Measurements from ENCODE around the gene COMMD3. TPM values are rescaled to one million over a fixed set of nuclear protein-coding genes. Genes with fewer than 3 reads are reported as not detected.

The COMMD3 gene
- total RNA-seq, 1 experiment from 2014 or later = 2.6 TPM

DNA sequence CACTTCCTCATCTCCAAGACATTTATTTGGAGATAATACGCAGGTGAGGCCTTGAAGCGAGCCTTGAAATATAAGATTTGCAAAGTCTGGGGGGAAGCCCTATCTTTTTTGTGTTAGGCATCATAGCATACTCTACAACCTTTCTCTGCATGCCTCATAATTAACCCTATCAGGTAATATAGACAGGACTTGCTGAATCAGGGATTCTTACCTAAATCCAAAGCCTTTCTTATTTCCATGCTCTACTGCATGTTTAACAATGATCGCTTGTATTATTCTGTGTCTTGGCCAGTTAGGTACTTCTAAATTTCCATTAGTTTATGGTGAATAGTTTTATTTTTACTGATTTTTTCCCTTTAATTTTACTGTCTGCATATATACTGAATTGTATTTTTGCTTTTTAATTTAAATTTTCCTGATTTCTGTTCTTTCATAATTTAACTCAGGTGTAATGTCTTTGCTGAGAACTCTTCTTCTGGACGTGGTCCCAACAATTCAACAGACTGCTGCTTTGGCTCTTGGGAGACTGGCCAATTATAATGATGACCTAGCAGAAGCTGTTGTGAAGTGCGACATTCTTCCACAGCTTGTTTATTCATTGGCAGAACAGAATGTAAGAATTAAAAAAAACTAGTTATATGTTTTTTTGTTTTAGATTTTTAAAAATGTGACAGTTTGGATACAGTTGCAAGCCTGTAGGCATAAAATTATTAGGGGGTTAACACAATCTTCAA lies 48.4 kb downstream of the COMMD3 start (continued):
- TF ChIP-seq, protein P1, sequence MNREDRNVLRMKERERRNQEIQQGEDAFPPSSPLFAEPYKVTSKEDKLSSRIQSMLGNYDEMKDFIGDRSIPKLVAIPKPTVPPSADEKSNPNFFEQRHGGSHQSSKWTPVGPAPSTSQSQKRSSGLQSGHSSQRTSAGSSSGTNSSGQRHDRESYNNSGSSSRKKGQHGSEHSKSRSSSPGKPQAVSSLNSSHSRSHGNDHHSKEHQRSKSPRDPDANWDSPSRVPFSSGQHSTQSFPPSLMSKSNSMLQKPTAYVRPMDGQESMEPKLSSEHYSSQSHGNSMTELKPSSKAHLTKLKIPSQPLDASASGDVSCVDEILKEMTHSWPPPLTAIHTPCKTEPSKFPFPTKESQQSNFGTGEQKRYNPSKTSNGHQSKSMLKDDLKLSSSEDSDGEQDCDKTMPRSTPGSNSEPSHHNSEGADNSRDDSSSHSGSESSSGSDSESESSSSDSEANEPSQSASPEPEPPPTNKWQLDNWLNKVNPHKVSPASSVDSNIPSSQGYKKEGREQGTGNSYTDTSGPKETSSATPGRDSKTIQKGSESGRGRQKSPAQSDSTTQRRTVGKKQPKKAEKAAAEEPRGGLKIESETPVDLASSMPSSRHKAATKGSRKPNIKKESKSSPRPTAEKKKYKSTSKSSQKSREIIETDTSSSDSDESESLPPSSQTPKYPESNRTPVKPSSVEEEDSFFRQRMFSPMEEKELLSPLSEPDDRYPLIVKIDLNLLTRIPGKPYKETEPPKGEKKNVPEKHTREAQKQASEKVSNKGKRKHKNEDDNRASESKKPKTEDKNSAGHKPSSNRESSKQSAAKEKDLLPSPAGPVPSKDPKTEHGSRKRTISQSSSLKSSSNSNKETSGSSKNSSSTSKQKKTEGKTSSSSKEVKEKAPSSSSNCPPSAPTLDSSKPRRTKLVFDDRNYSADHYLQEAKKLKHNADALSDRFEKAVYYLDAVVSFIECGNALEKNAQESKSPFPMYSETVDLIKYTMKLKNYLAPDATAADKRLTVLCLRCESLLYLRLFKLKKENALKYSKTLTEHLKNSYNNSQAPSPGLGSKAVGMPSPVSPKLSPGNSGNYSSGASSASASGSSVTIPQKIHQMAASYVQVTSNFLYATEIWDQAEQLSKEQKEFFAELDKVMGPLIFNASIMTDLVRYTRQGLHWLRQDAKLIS (CRISPR knock-in tag; IDR thresholded peaks at IDR 0.05; ENCODE audit: borderline replicate concordance) = no peak
- TF ChIP-seq TEAD4 (CRISPR knock-in tag; IDR thresholded peaks at IDR 0.05) = no peak

DNA sequence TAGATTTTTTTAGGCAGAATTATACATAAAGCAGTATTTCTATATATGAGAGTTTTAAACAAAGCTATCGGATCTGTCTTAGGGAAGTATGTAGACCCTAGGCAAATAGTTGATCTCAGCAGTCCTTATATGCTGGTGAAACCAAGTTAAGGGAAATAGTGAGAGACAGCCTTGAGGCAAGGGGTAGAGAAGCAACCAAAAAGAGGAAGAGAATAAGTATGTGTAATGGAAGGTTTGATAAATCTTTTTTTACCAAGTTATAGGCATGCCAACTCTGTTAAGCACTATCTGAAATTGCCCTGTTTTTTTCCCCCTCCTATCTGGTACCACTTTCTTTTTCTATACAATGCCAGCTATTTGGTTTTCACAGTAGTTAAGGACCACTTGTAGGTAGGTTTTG lies 49.0 kb downstream of the COMMD3 start:
- CTCF ChIA-PET = no interaction called here

DNA sequence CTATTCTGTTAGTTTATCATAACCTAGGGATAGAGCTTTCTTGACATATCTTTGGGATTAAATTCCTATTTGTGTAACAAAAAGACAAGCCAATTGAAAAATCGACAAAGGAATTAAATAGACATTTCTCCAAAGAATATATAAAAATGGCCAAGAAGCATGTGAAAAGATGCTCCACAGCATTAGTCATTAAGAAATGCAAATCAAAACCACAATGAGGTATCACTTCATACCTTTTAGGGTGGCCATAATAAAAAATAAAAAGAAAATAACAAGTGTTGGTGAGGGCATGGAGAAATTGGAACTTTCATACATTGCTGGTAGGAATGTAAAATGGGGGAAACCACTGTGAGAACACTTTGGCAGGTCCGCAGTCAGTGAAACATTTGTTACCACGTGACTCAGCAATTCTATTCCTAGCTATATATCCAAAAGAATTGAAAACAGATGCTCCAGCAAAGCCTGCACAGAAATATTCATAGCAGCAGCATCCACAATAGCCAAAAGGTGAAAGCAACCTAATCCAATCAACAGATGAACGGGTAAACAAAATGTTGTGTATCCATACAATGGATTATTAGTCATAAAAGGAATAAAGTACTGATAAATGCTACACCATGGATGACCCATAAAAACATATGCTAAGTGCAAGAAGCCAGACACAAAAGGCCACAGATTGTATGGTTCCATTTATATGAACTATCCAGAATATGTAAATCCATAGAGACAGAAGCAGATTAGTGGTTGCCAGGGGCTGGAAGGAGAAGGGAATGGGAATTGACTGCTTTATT lies 49.7 kb downstream of the COMMD3 start:
- H3K27me3 Mint-ChIP-seq (ENCODE audit: low read depth) = no peaks in the 10 kb centered on the region
- H3K36me3 Mint-ChIP-seq = no peaks in the 10 kb centered on the region
- ATAC-seq (no peak), DNase-seq (ENCODE audit: low spot score) (no peak)
- H3K4me1 Mint-ChIP-seq = 0 out of 2 replicates have a peak, but pooled peaks cover under 1% of the 10 kb centered on the region
- ChIA-PET POLR2A (no interaction called here), CTCF (no interaction called here)
- H3K9me3 Mint-ChIP-seq = no peaks in the 10 kb centered on the region
- H3K27ac Mint-ChIP-seq = no peak overlapping the region
- TF ChIP-seq NFYB (CRISPR knock-in tag; conservative IDR thresholded peaks at IDR 0.05; ENCODE audit: low read depth) (no peak), KAT7 (CRISPR knock-in tag; IDR thresholded peaks at IDR 0.05; ENCODE audit: borderline replicate concordance) (no peak), NR2C2 (CRISPR knock-in tag; IDR thresholded peaks at IDR 0.05) (no peak), SP1 (CRISPR knock-in tag; conservative IDR thresholded peaks at IDR 0.05) (no peak)
- TF ChIP-seq, protein P2, sequence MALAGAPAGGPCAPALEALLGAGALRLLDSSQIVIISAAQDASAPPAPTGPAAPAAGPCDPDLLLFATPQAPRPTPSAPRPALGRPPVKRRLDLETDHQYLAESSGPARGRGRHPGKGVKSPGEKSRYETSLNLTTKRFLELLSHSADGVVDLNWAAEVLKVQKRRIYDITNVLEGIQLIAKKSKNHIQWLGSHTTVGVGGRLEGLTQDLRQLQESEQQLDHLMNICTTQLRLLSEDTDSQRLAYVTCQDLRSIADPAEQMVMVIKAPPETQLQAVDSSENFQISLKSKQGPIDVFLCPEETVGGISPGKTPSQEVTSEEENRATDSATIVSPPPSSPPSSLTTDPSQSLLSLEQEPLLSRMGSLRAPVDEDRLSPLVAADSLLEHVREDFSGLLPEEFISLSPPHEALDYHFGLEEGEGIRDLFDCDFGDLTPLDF (CRISPR knock-in tag; IDR thresholded peaks at IDR 0.05) = no peak
- H3K4me3 Mint-ChIP-seq = no peak overlapping the region

More for the DNA sequence above, 49.0 kb downstream of the COMMD3 start:
- ATAC-seq (no peak), DNase-seq (ENCODE audit: low spot score) (no peak)
- Mint-ChIP-seq H3K9me3 (no peaks in the 10 kb centered on the region), H3K4me3 (no peak overlapping the region), H3K36me3 (no peaks in the 10 kb centered on the region), H3K4me1 (0 out of 2 replicates have a peak, but pooled peaks cover 3% of the 10 kb centered on the region), H3K27ac (no peak overlapping the region), H3K27me3 (ENCODE audit: low read depth) (no peaks in the 10 kb centered on the region)
- TF ChIP-seq ZNF671 (CRISPR knock-in tag; IDR thresholded peaks at IDR 0.05) = no peak
- no peak for TF ChIP-seq ATF1 (CRISPR knock-in tag; IDR thresholded peaks at IDR 0.05)
- TF ChIP-seq CBFB (CRISPR knock-in tag; IDR thresholded peaks at IDR 0.05; ENCODE audit: low read depth) = no peak
- no peak for TF ChIP-seq MXD4 (CRISPR knock-in tag; IDR thresholded peaks at IDR 0.05; ENCODE audit: borderline replicate concordance)
- TF ChIP-seq FOXJ3 (CRISPR knock-in tag; IDR thresholded peaks at IDR 0.05; ENCODE audit: borderline replicate concordance) = no peak
- TF ChIP-seq, protein P3, sequence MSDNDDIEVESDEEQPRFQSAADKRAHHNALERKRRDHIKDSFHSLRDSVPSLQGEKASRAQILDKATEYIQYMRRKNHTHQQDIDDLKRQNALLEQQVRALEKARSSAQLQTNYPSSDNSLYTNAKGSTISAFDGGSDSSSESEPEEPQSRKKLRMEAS (CRISPR knock-in tag; IDR thresholded peaks at IDR 0.05) = no peak
- no peak for TF ChIP-seq JAZF1 (CRISPR knock-in tag; IDR thresholded peaks at IDR 0.05)
- no peak for TF ChIP-seq CREM (CRISPR knock-in tag; IDR thresholded peaks at IDR 0.05)
- TF ChIP-seq PRRX2 (CRISPR knock-in tag; IDR thresholded peaks at IDR 0.05) = no peak
- TF ChIP-seq, protein P4, sequence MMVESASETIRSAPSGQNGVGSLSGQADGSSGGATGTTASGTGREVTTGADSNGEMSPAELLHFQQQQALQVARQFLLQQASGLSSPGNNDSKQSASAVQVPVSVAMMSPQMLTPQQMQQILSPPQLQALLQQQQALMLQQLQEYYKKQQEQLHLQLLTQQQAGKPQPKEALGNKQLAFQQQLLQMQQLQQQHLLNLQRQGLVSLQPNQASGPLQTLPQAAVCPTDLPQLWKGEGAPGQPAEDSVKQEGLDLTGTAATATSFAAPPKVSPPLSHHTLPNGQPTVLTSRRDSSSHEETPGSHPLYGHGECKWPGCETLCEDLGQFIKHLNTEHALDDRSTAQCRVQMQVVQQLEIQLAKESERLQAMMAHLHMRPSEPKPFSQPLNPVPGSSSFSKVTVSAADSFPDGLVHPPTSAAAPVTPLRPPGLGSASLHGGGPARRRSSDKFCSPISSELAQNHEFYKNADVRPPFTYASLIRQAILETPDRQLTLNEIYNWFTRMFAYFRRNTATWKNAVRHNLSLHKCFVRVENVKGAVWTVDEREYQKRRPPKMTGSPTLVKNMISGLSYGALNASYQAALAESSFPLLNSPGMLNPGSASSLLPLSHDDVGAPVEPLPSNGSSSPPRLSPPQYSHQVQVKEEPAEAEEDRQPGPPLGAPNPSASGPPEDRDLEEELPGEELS (CRISPR knock-in tag; IDR thresholded peaks at IDR 0.05) = no peak
- no peak for TF ChIP-seq NR2C2 (CRISPR knock-in tag; IDR thresholded peaks at IDR 0.05)
- TF ChIP-seq, protein P5, sequence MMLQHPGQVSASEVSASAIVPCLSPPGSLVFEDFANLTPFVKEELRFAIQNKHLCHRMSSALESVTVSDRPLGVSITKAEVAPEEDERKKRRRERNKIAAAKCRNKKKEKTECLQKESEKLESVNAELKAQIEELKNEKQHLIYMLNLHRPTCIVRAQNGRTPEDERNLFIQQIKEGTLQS (CRISPR knock-in tag; conservative IDR thresholded peaks at IDR 0.05) = no peak
- no peak for TF ChIP-seq ESRRA (CRISPR knock-in tag; IDR thresholded peaks at IDR 0.05; ENCODE audit: borderline replicate concordance)
- no peak for TF ChIP-seq ZNF416 (CRISPR knock-in tag; IDR thresholded peaks at IDR 0.05)
- TF ChIP-seq, protein P6, sequence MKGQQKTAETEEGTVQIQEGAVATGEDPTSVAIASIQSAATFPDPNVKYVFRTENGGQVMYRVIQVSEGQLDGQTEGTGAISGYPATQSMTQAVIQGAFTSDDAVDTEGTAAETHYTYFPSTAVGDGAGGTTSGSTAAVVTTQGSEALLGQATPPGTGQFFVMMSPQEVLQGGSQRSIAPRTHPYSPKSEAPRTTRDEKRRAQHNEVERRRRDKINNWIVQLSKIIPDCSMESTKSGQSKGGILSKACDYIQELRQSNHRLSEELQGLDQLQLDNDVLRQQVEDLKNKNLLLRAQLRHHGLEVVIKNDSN (CRISPR knock-in tag; IDR thresholded peaks at IDR 0.05) = no peak
- TF ChIP-seq, protein P7, sequence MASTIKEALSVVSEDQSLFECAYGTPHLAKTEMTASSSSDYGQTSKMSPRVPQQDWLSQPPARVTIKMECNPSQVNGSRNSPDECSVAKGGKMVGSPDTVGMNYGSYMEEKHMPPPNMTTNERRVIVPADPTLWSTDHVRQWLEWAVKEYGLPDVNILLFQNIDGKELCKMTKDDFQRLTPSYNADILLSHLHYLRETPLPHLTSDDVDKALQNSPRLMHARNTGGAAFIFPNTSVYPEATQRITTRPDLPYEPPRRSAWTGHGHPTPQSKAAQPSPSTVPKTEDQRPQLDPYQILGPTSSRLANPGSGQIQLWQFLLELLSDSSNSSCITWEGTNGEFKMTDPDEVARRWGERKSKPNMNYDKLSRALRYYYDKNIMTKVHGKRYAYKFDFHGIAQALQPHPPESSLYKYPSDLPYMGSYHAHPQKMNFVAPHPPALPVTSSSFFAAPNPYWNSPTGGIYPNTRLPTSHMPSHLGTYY (CRISPR knock-in tag; IDR thresholded peaks at IDR 0.05) = no peak
- POLR2A ChIA-PET = no interaction called here
